Bone marrow (tissue), 2 donors: ENCODE results near the gene IGF2BP3.
A peak's percentile ranks its signal among the peaks of the same experiment; 100 is the strongest.
"Not testable (repeated sequence)": the region's sequence is repeated elsewhere in the genome, so short reads cannot be mapped to it uniquely, and the experiment has no call there.

Source experiments
- DNase-seq, 2 donors: peaks; one replicate each; lab custom pipeline; 2025; lab: John Stamatoyannopoulos, UW

Gene IGF2BP3

GRCh38 chr7:23338863-23339262, 131.4 kb downstream of the IGF2BP3 start:
- DNase-seq, result no peak

DNA sequence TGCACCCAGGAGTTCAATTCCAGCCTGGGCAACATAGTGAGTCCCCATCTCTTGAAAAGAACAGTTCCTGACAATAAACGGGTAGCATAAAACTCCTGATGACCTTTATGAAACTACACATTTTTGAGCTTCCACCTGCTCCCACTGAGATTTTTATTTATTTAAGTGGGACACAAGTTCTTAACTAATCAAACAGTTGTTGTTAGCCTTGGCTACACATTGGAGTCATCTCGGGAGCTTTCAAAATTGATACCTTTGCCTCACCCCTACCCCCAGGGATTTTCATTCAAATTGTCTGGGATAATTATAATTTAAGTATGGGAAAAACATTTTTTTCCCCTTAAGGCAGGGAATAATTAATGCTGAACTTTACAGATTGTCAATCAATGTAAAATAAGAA, 131.9 kb downstream of the IGF2BP3 start:
- DNase-seq, result no peak

GRCh38 chr7:23337374-23337773, 132.9 kb downstream of the IGF2BP3 start:
- no peak for DNase-seq

DNA sequence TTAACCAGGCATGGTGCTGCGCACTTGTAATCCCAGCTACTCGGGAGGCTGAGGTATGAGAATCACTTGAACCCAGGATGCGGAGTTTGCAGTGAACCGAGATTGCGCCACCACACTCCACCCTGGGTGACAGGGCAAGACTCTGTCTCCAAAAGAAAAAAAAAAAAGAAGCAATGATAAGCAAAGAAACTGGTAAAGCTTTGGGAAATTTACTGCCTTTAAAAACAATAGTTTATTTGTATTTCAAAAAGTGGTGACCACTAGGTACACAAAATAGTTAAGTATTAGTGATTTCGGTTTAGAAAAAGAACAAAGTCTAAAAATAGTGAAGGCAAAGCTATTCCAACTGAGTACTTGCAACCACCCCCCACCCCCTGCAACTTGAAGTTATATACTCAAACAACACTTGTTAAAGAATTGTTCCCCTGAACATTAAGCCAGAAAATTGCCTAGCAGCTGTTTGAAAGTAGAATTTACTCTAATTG, 133.4 kb downstream of the IGF2BP3 start:
- DNase-seq, result no peak

DNA sequence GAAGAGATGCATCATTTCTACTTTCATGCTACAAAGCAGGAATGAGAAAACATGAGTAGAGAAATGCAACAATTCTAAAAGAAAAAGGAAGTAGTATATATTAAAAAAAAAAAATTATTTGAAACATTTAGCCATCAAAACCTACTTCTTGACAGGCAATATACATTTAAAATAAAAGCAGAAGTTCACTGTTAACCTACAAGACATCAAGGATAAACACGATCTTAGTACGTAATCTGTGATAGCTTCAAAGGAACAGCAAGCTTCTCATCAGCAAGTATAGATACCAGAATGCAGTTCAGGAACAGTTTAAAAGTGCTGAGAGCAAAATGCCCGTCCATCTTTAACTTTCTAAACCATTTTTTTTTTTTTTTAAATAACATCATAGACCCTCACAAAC, 134.2 kb downstream of the IGF2BP3 start:
- peak in 1 of 2 donors; percentile 30 for DNase-seq

GRCh38 chr7:23335621-23336020, 134.7 kb downstream of the IGF2BP3 start:
- no peak for DNase-seq

- no peak for DNase-seq
These were observed 135.2 kb downstream of the IGF2BP3 start for GRCh38 chr7:23335136-23335535.

DNA sequence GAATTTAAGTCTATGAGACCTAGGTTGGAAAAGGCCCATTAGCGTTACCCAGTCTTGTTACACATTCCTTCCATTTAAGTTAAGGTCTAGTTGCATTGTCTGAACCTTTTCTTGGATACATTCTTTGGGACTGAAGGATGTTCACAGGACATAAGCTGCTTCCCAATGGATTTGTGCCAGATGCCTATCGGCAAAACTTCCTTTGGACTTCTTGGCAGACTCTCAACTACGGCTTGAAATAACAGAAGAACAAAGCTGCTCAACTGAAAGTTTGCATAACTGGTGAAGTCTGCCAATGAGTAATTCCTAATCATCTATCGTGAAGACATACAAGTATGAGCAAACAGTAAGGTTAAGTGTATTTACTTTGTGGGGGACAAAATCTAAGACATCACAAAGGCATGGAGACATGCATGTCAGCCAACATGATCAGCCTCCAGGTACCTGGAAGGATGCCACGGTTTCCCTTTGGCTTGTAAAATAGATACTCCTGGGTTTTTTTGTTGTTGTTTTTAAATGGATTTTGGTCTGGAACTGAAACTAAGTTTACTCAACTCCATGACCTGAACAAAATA, 135.7 kb downstream of the IGF2BP3 start:
- no peak for DNase-seq

DNA sequence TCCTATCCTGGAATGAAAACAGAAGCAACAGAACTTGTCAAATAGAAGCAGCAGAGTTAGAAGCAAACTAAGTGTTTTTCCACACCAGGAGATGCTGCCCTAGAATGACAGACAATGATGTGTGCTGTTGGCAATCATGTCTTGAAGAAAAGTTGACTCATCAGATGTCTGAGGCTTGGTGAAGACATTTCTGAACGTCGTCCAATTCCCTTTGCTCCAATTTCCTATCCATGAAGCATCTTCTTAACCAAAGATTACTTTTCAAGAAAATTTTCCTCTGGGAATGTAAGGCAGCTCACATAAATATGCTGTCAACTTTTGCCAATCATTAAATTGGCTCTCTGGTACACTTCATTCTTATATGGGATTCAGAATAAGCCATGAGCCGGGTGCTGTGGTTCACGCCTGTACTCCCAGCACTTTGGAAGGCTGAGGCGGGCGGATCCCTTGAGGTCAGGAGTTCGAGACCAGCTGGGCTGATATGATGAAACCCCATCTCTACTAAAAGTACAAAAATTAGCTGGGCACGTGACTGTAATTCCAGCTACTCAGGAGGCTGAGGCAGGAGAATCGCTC, 136.5 kb downstream of the IGF2BP3 start:
- no peak for DNase-seq

- DNase-seq, result no peak
These were observed 137.2 kb downstream of the IGF2BP3 start for GRCh38 chr7:23332910-23333612.

DNA sequence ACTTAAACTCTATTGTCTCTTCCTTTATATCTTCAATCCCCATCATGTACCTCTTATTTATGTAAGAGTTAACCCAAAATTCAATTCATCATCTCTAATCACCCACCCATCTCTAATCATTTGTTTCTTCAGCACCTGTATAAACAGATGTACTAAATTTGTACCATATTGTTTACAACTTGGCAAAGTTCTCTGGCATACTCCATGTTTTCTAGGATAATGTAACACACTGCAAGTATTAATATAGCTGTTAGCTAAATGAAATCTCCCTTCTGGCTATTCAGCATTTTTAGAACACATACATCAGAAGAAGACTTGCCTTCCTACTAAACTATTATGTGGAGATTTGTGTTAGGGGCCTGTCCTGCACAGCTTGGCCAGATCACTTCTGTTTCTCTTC, 138.1 kb downstream of the IGF2BP3 start:
- DNase-seq, result no peak

DNA sequence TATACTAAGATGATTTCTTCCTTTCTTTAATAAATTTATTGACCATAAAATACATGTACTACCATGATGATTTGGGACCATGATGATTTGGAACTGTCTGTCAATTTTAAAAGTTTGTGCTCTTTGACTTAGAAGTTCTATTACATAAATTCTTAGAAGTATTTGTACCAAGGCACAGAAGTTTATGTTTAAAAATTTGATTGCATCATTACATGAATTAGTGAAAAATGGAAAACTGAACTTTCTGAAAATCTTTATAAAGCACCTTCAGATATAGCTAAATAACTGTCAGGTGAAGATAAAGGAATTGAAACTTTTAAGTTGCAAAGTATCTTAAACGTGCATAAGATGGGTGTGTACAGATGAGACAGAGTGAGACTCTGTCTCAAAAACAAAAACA, 139.2 kb downstream of the IGF2BP3 start:
- DNase-seq, result no peak

- no peak for DNase-seq
These were observed 154.9 kb downstream of the IGF2BP3 start for GRCh38 chr7:23315366-23315765.

GRCh38 chr7:23312141-23312540, 158.2 kb downstream of the IGF2BP3 start:
- DNase-seq, result not testable (repeated sequence)

DNA sequence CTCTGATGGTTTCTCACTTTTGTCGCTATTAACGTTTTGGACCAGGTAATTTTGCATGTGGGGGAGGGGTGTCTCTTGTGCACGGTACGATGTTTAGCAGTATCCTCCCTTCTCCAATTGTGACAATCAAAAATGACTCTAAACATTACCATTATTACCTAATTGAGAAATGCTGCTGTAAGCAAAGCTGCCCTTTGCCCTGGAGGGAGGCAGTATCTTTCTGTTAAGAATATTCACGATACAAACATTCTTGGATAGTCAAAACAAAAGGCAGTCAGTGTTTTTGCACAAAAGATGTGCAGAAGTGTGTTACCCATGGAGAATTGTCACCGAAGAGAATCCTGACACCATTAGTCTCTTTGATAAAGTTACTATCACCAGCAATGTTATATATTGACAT, 161.5 kb downstream of the IGF2BP3 start:
- DNase-seq, result no peak

DNA sequence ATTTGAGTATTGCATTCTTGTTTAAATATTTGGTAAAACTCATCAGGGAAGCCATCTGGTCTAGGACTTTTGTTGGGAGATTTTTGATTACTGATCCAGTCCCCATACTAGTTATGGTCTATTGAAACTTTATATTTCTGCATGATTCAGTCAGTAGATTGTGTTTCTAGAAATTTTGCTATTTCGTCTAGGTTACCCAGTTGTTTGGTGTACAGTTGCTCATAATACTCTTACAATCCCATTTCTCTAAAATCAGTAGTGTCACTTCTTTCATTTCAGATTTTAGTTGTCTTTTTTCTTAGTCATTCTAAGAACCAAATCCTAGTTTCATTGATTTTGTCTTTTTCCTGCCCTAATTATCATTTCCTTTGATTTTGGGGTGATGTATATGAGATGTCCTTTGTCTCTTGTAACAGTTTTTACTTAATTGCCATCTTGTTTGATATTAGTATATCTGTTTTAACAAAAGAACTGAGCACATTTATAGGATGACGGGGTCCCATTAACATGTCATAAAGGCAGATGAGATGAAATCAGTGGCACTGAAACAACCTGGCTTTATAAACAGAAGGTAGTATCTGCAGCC, 163.3 kb downstream of the IGF2BP3 start:
- no peak for DNase-seq

DNA sequence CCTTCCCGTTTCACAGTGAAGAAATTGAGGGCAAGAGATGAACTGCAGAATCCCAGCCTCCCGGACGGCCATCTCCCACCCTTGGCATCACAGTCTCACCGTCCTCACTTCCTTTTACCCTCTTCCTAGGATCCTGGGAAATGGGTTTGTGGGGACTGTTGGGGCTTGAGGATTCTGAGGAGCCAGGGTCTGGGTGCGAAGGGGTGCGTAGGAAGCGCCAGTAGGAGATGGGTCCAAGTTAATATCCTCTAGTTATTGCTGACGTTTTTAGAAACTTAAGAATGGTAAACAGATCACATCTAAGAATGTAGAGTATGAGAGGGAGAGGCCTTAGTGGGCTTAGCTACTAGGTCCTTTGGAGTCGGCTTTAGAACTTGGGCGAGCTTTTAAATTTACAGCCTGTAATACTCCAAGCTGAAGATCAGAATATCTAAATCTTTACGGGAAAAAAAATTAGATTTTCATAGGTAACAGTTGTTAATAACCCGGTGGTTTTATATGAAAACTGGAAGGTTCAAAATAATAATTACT, 170.5 kb downstream of the IGF2BP3 start:
- DNase-seq, result no peak

- peak; percentile 87 to 98 for DNase-seq
These were observed 171.2 kb downstream of the IGF2BP3 start, which contains the start of gene MALSU1 for GRCh38 chr7:23298885-23299769. MALSU1 (plus strand) TSS chr7:23299339; CDS start chr7:23299353, 14 bp downstream.

- DNase-seq, result no peak
These were observed 172.0 kb downstream of the IGF2BP3 start for GRCh38 chr7:23298141-23298881.

DNA sequence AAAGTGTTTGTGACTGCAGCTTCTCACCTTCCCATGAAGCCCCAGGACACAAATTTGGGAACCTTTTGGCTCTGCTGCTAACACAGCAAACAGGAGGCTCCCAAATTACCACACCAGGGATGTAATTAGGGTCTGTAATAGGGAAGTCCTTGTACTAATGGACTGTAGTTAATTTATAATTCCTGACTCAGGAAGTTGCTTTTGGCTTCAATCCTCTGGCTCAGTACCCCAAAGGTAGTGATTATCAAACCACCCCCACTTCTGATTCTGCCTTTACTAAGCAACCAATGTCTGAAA, 174.9 kb downstream of the IGF2BP3 start:
- DNase-seq, result no peak
